ENCODE measurements around the gene CNTD1.
"Not testable (repeated sequence)": the region's sequence is repeated elsewhere in the genome, so short reads cannot be mapped to it uniquely, and the experiment has no call there.

CNTD1 gene

GRCh38 chr17:42855048-42855596 is 56.5 kb downstream of the CNTD1 start:
- Histone ChIP-seq H3K4me2 (ENCODE audit: low read depth, low read length, poor library complexity, severe bottlenecking) (no peak overlapping the region), H3K27me3 (ENCODE audit: insufficient read depth, low read length, poor library complexity, severe bottlenecking) (no peaks in the 10 kb centered on the region), H3K36me3 (ENCODE audit: insufficient read depth, low read length) (no peaks in the 10 kb centered on the region), H3F3A (ENCODE audit: low read depth) (no peaks in the 10 kb centered on the region), H3K9ac (ENCODE audit: low read depth, low read length, poor library complexity, severe bottlenecking) (no peak overlapping the region), H3K79me2 (ENCODE audit: insufficient read depth, low read length) (no peaks in the 10 kb centered on the region), H3K9me3 (ENCODE audit: insufficient read depth, low read depth, low read length) (no peaks in the 10 kb centered on the region), H3K4me1 (ENCODE audit: insufficient read depth, low read length, poor library complexity, severe bottlenecking) (no peaks in the 10 kb centered on the region), H3K9me2 (replicated peaks; ENCODE audit: low read depth, low read length) (no peaks in the 10 kb centered on the region), H4K20me1 (ENCODE audit: insufficient read depth, low read length, poor library complexity, severe bottlenecking) (no peaks in the 10 kb centered on the region), H2AFZ (ENCODE audit: low read length) (no peak overlapping the region), H3K4me3 (ENCODE audit: low read length, poor library complexity, severe bottlenecking) (no peak overlapping the region)
- TF ChIP-seq CTCF (conservative IDR thresholded peaks at IDR 0.05; ENCODE audit: low read length) (no peak), EZH2phosphoT487 (IDR thresholded peaks at IDR 0.05; ENCODE audit: borderline replicate concordance) (no peak)

DNA sequence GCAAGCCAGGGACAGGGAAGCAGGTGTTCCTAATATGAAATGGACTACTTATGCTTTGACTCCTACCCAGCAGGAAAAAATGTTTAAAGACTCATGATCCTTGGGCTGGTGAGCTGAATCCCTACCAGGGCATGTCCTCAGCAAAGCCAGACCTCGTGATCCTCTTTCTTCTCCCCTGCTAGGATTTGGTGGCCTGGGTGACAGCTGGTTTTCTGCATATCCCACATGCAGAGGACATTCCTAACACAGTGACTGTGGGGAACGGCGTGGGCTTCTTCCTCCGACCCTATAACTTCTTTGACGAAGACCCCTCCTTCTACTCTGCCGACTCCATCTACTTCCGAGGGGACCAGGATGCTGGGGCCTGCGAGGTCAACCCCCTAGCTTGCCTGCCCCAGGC is 57.4 kb downstream of the CNTD1 start:
- not testable (repeated sequence) for H3K4me2 ChIP-seq (ENCODE audit: low read depth, low read length, poor library complexity, severe bottlenecking); H3K9ac ChIP-seq (ENCODE audit: low read depth, low read length, poor library complexity, severe bottlenecking); H3K27me3 ChIP-seq (ENCODE audit: insufficient read depth, low read length, poor library complexity, severe bottlenecking); H3K9me2 ChIP-seq (replicated peaks; ENCODE audit: low read depth, low read length); H2AFZ ChIP-seq (ENCODE audit: low read length); H4K20me1 ChIP-seq (ENCODE audit: insufficient read depth, low read length, poor library complexity, severe bottlenecking); H3K4me1 ChIP-seq (ENCODE audit: insufficient read depth, low read length, poor library complexity, severe bottlenecking); H3K36me3 ChIP-seq (ENCODE audit: insufficient read depth, low read length); H3K79me2 ChIP-seq (ENCODE audit: insufficient read depth, low read length); H3K4me3 ChIP-seq (ENCODE audit: low read length, poor library complexity, severe bottlenecking); H3F3A ChIP-seq (ENCODE audit: low read depth); H3K9me3 ChIP-seq (ENCODE audit: insufficient read depth, low read depth, low read length)

DNA sequence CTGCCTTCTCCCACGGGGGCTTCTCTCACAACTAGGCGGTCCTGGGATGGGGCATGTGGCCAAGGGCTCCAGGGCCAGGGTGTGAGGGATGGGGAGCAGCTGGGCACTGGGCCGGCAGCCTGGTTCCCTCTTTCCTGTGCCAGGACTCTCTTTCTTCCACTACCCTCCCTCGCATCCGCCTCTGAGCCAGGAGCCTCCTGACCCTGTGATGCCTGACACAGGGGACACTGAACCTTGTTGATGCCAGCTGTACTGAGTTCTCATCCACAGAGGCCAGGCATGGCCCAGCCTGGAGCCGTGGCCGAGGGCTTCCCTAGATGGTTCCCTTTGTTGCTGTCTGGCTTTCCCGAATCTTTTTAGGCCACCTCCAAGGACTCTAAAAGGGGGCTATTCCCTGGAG is 57.9 kb downstream of the CNTD1 start:
- H3F3A ChIP-seq (ENCODE audit: low read depth); H3K9ac ChIP-seq (ENCODE audit: low read depth, low read length, poor library complexity, severe bottlenecking); H3K4me1 ChIP-seq (ENCODE audit: insufficient read depth, low read length, poor library complexity, severe bottlenecking); H3K4me2 ChIP-seq (ENCODE audit: low read depth, low read length, poor library complexity, severe bottlenecking); H3K79me2 ChIP-seq (ENCODE audit: insufficient read depth, low read length); H3K9me2 ChIP-seq (replicated peaks; ENCODE audit: low read depth, low read length); H3K36me3 ChIP-seq (ENCODE audit: insufficient read depth, low read length); H4K20me1 ChIP-seq (ENCODE audit: insufficient read depth, low read length, poor library complexity, severe bottlenecking); H2AFZ ChIP-seq (ENCODE audit: low read length); H3K27me3 ChIP-seq (ENCODE audit: insufficient read depth, low read length, poor library complexity, severe bottlenecking); H3K9me3 ChIP-seq (ENCODE audit: insufficient read depth, low read depth, low read length); H3K4me3 ChIP-seq (ENCODE audit: low read length, poor library complexity, severe bottlenecking): not testable (repeated sequence)

DNA sequence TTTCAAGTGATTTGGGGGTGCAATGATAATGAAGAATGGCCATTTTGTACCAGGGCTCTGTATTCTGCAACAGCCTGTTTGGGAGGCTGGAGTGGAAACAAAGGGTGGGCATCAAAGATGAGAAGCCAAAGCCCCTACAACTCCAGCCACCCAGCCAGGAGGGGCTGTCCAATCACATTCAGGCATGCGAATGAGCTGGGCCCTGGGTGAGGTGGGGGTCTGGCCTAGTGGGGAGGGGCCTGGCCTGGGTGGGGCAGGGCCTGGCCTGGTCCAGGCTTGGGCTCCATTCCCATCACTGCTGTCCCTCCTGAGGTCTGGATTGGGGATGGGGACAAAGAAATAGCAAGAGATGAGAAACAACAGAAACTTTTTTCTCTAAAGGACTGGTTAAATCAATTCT is 58.7 kb downstream of the CNTD1 start:
- H3F3A ChIP-seq (ENCODE audit: low read depth) = no peaks in the 10 kb centered on the region
- no peaks in the 10 kb centered on the region for H3K9me2 ChIP-seq (replicated peaks; ENCODE audit: low read depth, low read length)
- H3K9me3 ChIP-seq (ENCODE audit: insufficient read depth, low read depth, low read length) = no peaks in the 10 kb centered on the region
- no peaks in the 10 kb centered on the region for H3K4me1 ChIP-seq (ENCODE audit: insufficient read depth, low read length, poor library complexity, severe bottlenecking)
- no peak for TF ChIP-seq CTCF (conservative IDR thresholded peaks at IDR 0.05; ENCODE audit: low read length)
- no peak for TF ChIP-seq EZH2phosphoT487 (IDR thresholded peaks at IDR 0.05; ENCODE audit: borderline replicate concordance)
- H3K36me3 ChIP-seq (ENCODE audit: insufficient read depth, low read length) = no peaks in the 10 kb centered on the region
- no peak overlapping the region for H3K9ac ChIP-seq (ENCODE audit: low read depth, low read length, poor library complexity, severe bottlenecking)
- H3K27me3 ChIP-seq (ENCODE audit: insufficient read depth, low read length, poor library complexity, severe bottlenecking) = no peaks in the 10 kb centered on the region
- H4K20me1 ChIP-seq (ENCODE audit: insufficient read depth, low read length, poor library complexity, severe bottlenecking) = no peaks in the 10 kb centered on the region
- no peaks in the 10 kb centered on the region for H3K79me2 ChIP-seq (ENCODE audit: insufficient read depth, low read length)
- no peak overlapping the region for H2AFZ ChIP-seq (ENCODE audit: low read length)
- no peak overlapping the region for H3K4me3 ChIP-seq (ENCODE audit: low read length, poor library complexity, severe bottlenecking)
- no peak overlapping the region for H3K4me2 ChIP-seq (ENCODE audit: low read depth, low read length, poor library complexity, severe bottlenecking)

Measured in Loucy (cell line).